ENCODE data around the gene ACTR1A. TPM values are rescaled to one million over a fixed set of nuclear protein-coding genes. Genes with fewer than 3 reads are reported as not detected.

Gene ACTR1A
- total and polyA plus RNA-seq, 2 donors (not counting 1 experiment from before 2014, with no cell fraction given): 38.3 to 58.3 TPM

DNA sequence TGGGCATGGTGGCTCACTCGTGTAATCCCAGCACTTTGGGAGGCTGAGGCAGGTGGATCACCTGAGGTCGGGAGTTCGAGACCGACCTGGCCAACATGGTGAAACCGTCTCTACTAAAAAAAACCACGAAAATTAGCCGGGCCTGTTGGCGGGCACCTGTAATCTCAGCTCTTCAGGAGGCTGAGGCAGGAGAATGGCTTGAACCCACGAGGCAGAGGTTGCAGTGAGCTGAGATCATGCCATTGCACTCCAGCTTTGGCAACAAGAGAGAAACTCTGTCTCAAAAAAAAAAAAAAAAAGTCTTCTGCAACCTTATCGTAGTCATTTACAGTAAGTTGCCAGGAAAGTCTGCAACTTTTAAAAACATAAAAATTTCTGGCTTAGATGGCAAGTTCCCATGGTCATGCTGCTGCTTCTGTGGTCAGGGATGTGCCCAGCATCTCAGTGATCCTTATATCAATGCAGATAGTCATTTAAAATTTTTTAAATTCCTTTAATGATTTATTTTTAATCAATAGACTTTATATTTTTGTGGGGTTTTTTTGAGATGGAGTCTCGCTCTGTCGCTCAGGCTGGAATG lies 16.8 kb upstream of the ACTR1A start:
- no peak overlapping the region for H3K9ac ChIP-seq (ENCODE audit: low read length)
- no peaks in the 10 kb centered on the region for H3K9me3 Mint-ChIP-seq (ENCODE audit: insufficient read depth)
- no peaks in the 10 kb centered on the region for H3K9me3 ChIP-seq (ENCODE audit: control extremely low read depth in 1 of 3, control insufficient read depth in 2 of 3, insufficient read depth in 1 of 3, low read length in 2 of 3)
- intact Hi-C loops (cut with micrococcal nuclease): no loop called here
- H3K4me3 ChIP-seq (ENCODE audit: control extremely low read depth in 1 of 5, extremely low read depth in 1 of 5, insufficient read depth in 1 of 5, low read depth in 2 of 5, low read length in 4 of 5): no peak overlapping the region
- H3K27me3 Mint-ChIP-seq: no peaks in the 10 kb centered on the region
- H3K27me3 ChIP-seq (replicated peaks in 1 of 4; ENCODE audit: control extremely low read depth in 1 of 4, control insufficient read depth in 3 of 4, insufficient read depth in 4 of 4, low read length in 3 of 4): no peaks in the 10 kb centered on the region
- ChIA-PET POLR2A (no interaction called here), CTCF (interaction anchor here (1.2 kb wide), 1 partner anchor 64 kb away, joined by 5 read pairs; no protein-coding TSS in a partner anchor)
- H3K4me2 ChIP-seq (replicated peaks; ENCODE audit: low read depth, low read length, poor library complexity, severe bottlenecking): no peak overlapping the region
- no peak for DNase-seq
- no peaks in the 10 kb centered on the region for H3K4me1 Mint-ChIP-seq
- H3K79me2 ChIP-seq (ENCODE audit: control insufficient read depth, insufficient read depth, low read length): peaks cover 53% of the 10 kb centered on the region
- 98% methylated on average over 12 of the region's 12 CpGs for WGBS (ENCODE audit: insufficient coverage)
- H3K27ac Mint-ChIP-seq: no peak overlapping the region
- H4K20me1 ChIP-seq (ENCODE audit: control insufficient read depth, insufficient read depth, low read length, poor library complexity, severe bottlenecking): no peaks in the 10 kb centered on the region
- TF ChIP-seq, protein P1, sequence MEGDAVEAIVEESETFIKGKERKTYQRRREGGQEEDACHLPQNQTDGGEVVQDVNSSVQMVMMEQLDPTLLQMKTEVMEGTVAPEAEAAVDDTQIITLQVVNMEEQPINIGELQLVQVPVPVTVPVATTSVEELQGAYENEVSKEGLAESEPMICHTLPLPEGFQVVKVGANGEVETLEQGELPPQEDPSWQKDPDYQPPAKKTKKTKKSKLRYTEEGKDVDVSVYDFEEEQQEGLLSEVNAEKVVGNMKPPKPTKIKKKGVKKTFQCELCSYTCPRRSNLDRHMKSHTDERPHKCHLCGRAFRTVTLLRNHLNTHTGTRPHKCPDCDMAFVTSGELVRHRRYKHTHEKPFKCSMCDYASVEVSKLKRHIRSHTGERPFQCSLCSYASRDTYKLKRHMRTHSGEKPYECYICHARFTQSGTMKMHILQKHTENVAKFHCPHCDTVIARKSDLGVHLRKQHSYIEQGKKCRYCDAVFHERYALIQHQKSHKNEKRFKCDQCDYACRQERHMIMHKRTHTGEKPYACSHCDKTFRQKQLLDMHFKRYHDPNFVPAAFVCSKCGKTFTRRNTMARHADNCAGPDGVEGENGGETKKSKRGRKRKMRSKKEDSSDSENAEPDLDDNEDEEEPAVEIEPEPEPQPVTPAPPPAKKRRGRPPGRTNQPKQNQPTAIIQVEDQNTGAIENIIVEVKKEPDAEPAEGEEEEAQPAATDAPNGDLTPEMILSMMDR (IDR thresholded peaks at IDR 0.05): no peak
- peaks cover 0 to 23% of the 10 kb centered on the region in 2 experiments for H3K36me3 ChIP-seq (replicated peaks in 1 of 2; ENCODE audit: control extremely low read depth in 1 of 2, control insufficient read depth in 1 of 2, extremely low read depth in 1 of 2, insufficient read depth in 2 of 2, low read length in 1 of 2)
- no peak overlapping the region for H3K4me3 Mint-ChIP-seq
- ATAC-seq (ENCODE audit: low read depth): no peak
- no peak overlapping the region for H3K27ac ChIP-seq (ENCODE audit: low read length in 2 of 2)
- H3K4me1 ChIP-seq (ENCODE audit: control insufficient read depth in 2 of 2, insufficient read depth in 2 of 2, low read length in 2 of 2): no peaks in the 10 kb centered on the region
- no peak overlapping the region for H2AFZ ChIP-seq (ENCODE audit: insufficient read depth, low read depth, low read length, poor library complexity, severe bottlenecking)

DNA sequence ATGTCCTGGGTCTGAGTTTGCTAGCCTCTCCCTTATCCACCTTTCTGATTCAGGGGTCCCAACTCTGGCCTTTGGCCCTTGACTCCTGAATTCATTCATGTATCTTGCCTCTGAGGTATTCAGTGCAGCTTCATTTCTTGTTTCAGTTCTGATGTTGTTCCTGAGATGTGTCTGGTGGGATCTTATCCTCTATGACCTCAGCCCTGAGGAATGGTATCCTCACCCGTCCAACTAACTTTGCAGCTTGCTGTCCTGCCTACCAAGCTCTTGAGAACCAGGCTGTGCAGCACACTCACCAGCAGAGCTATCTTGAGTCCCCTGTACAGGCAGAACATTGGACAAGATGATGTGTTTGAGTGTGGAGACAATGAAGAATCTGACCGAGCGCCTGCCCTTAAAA lies 15.0 kb upstream of the ACTR1A start:
- Histone ChIP-seq H3K4me1 (ENCODE audit: control insufficient read depth in 2 of 2, insufficient read depth in 2 of 2, low read length in 2 of 2) (no peaks in the 10 kb centered on the region), H3K79me2 (ENCODE audit: control insufficient read depth, insufficient read depth, low read length) (peaks cover 56% of the 10 kb centered on the region), H3K27ac (ENCODE audit: low read length in 2 of 2) (no peak overlapping the region), H3K9me3 (ENCODE audit: control extremely low read depth in 1 of 3, control insufficient read depth in 2 of 3, insufficient read depth in 1 of 3, low read length in 2 of 3) (no peaks in the 10 kb centered on the region), H3K4me3 (ENCODE audit: control extremely low read depth in 1 of 5, extremely low read depth in 1 of 5, insufficient read depth in 1 of 5, low read depth in 2 of 5, low read length in 4 of 5) (no peak overlapping the region), H3K9ac (ENCODE audit: low read length) (no peak overlapping the region), H3K36me3 (replicated peaks in 1 of 2; ENCODE audit: control extremely low read depth in 1 of 2, control insufficient read depth in 1 of 2, extremely low read depth in 1 of 2, insufficient read depth in 2 of 2, low read length in 1 of 2) (peaks cover 1 to 14% of the 10 kb centered on the region in 2 experiments), H3K4me2 (replicated peaks; ENCODE audit: low read depth, low read length, poor library complexity, severe bottlenecking) (no peak overlapping the region), H2AFZ (ENCODE audit: insufficient read depth, low read depth, low read length, poor library complexity, severe bottlenecking) (no peak overlapping the region), H3K27me3 (replicated peaks in 1 of 4; ENCODE audit: control extremely low read depth in 1 of 4, control insufficient read depth in 3 of 4, insufficient read depth in 4 of 4, low read length in 3 of 4) (no peaks in the 10 kb centered on the region), H4K20me1 (ENCODE audit: control insufficient read depth, insufficient read depth, low read length, poor library complexity, severe bottlenecking) (no peaks in the 10 kb centered on the region)
- intact Hi-C loops (cut with micrococcal nuclease): no loop called here
- peaks cover 1% of the 10 kb centered on the region for H3K4me1 Mint-ChIP-seq
- WGBS (ENCODE audit: insufficient coverage): 80% methylated on average over 1 of the region's 3 CpGs
- no peaks in the 10 kb centered on the region for H3K9me3 Mint-ChIP-seq (ENCODE audit: insufficient read depth)
- H3K27ac Mint-ChIP-seq: no peak overlapping the region
- POLR2A ChIA-PET: no interaction called here
- H3K27me3 Mint-ChIP-seq: no peaks in the 10 kb centered on the region
- TF ChIP-seq, protein P1 (IDR thresholded peaks at IDR 0.05): no peak
- TF ChIP-seq EZH2 (IDR thresholded peaks at IDR 0.05; ENCODE audit: borderline replicate concordance, insufficient read depth, low read depth, low read length, poor library complexity, severe bottlenecking): no peak
- H3K4me3 Mint-ChIP-seq: no peak overlapping the region
- ATAC-seq (ENCODE audit: low read depth) (no peak), DNase-seq (no peak)
- CTCF ChIA-PET: interaction anchor here (0.9 to 2.6 kb wide), 3 partner anchors 11 to 66 kb away, joined by 3 to 7 read pairs (median 3); partner anchors contain the start of gene SUFU
